ENCODE results near the gene C6orf52. TPM values are rescaled to one million over a fixed set of nuclear protein-coding genes. Genes with fewer than 3 reads are reported as not detected.

Gene C6orf52
- total and polyA plus RNA-seq, 2 experiments from 2014 or later: 0.75 TPM; not detected in 1

DNA sequence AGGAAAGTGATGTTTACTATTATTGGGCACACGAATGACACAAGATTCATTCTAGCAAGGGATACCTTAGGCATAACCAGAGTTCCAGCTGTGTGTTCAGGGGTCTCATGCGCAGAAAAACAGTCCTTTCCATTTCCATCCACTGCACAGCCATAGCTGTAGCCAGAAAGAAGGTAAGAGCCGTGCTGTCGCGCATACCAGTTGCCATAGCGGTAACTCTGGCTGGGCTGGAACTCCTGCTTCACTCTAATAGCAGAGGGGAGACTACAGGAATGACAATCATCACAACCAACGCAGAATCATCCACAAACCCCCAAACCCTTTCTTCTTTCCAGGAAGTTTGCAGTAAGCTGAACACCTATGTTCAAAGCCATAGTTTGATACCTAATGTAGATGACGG, 7.5 kb downstream of the C6orf52 start:
- Histone ChIP-seq H3K79me2 (ENCODE audit: insufficient read depth) (no peaks in the 10 kb centered on the region), H3K27ac (no peak overlapping the region), H3F3A (ENCODE audit: insufficient read depth) (no peaks in the 10 kb centered on the region), H3K9me3 (ENCODE audit: low read depth) (no peaks in the 10 kb centered on the region), H3K9me2 (ENCODE audit: insufficient read depth) (no peaks in the 10 kb centered on the region), H3K27me3 (replicated peaks; ENCODE audit: insufficient read depth) (no peaks in the 10 kb centered on the region), H3K4me3 (no peak overlapping the region), H2AFZ (no peak overlapping the region), H3K9ac (no peak overlapping the region), H3K36me3 (ENCODE audit: low read depth) (no peaks in the 10 kb centered on the region), H3K4me2 (ENCODE audit: unreplicated experiment) (no peak overlapping the region), H3K4me1 (ENCODE audit: insufficient read depth) (no peaks in the 10 kb centered on the region), H4K20me1 (ENCODE audit: insufficient read depth) (no peaks in the 10 kb centered on the region)
- 71 to 74% methylated on average over 8 of the region's 8 CpGs for WGBS, 2 experiments (ENCODE audit: low coverage in 1 of 2, low lambda C conversion rate in 2 of 2, missing lambda C conversion rate in 2 of 2)
- TF ChIP-seq EZH2phosphoT487 (IDR thresholded peaks at IDR 0.05; ENCODE audit: insufficient read depth, low read depth): no peak
- TF ChIP-seq EZH2 (IDR thresholded peaks at IDR 0.05; ENCODE audit: insufficient read depth, poor library complexity, severe bottlenecking): no peak
- in situ Hi-C loops (cut with MboI): no loop called here
- DNase-seq: no peak

DNA sequence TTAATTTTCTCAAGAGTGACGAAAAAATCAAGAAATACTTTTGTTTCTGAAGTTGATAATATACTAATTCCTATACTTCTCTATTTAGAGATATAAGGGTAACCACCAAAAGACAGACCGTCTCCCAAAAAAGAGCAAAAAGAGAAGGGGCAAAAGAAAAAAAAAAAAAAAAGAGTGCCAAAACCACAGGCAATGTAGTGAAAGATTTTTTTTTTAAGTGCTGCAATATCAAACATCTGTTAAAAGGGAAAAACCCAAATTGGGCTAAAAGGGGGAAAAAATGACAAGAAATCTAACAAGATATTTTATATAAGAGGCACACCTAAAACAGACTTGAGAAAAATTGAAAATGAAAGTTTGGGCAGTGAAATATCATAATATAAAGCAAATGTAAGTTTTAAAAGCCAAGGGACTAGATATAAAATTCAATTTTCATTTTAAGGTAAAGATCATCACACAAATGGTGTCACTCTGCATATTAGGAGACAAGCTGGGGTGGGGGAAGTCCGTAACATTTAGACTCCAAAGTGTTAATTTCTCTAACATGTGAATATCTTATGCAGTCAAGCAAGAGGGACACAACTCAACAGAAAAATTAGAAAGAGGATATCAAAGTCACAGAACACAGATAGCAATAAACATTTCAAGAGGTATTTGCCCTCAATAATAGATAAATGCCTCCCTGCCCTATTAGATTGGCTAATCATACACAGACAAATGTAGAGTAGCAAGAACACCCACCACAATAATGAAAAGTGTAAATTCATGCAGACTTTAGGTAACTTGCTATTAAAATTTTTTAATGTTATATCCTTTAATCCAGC, 9.1 kb downstream of the C6orf52 start:
- Histone ChIP-seq H3K9ac (no peak overlapping the region), H3K4me3 (no peak overlapping the region), H4K20me1 (ENCODE audit: insufficient read depth) (no peaks in the 10 kb centered on the region), H3K36me3 (ENCODE audit: low read depth) (no peaks in the 10 kb centered on the region), H3K79me2 (ENCODE audit: insufficient read depth) (no peaks in the 10 kb centered on the region), H3K4me2 (ENCODE audit: unreplicated experiment) (no peak overlapping the region), H2AFZ (no peak overlapping the region), H3K4me1 (ENCODE audit: insufficient read depth) (no peaks in the 10 kb centered on the region), H3K27me3 (replicated peaks; ENCODE audit: insufficient read depth) (no peaks in the 10 kb centered on the region), H3K9me2 (ENCODE audit: insufficient read depth) (no peaks in the 10 kb centered on the region), H3K27ac (no peak overlapping the region), H3K9me3 (ENCODE audit: low read depth) (no peaks in the 10 kb centered on the region), H3F3A (ENCODE audit: insufficient read depth) (no peaks in the 10 kb centered on the region)
- TF ChIP-seq EZH2phosphoT487 (IDR thresholded peaks at IDR 0.05; ENCODE audit: insufficient read depth, low read depth): no peak
- no peak for TF ChIP-seq EZH2 (IDR thresholded peaks at IDR 0.05; ENCODE audit: insufficient read depth, poor library complexity, severe bottlenecking)
- WGBS, 2 experiments (ENCODE audit: low coverage in 1 of 2, low lambda C conversion rate in 2 of 2, missing lambda C conversion rate in 2 of 2): 47 to 54% methylated on average over 3 of the region's 3 CpGs
- DNase-seq: no peak
- in situ Hi-C loops (cut with MboI): no loop called here

DNA sequence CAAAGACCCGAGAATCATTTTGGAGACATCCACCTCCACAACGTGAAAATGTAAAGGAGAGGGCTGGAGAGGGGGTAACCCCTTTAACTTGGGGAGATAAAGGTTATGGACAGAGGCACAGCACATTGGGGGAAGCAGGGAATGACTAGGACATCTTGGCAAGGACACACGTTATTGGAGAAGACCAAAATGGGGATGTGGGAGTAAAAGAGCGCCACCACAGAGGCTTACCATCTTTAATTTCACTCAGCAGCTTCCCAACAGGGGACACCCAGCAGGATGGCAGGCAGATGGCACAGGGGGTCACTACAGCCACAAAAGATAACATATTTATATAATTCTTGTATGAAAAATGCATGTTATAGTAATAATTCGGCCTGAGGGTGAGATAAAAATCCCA, 9.8 kb downstream of the C6orf52 start:
- in situ Hi-C loops (cut with MboI): no loop called here
- Histone ChIP-seq H3F3A (ENCODE audit: insufficient read depth) (no peaks in the 10 kb centered on the region), H3K27ac (no peak overlapping the region), H2AFZ (no peak overlapping the region), H3K36me3 (ENCODE audit: low read depth) (no peaks in the 10 kb centered on the region), H3K79me2 (ENCODE audit: insufficient read depth) (no peaks in the 10 kb centered on the region), H3K9me2 (ENCODE audit: insufficient read depth) (no peaks in the 10 kb centered on the region), H3K4me2 (ENCODE audit: unreplicated experiment) (no peak overlapping the region), H4K20me1 (ENCODE audit: insufficient read depth) (no peaks in the 10 kb centered on the region), H3K9me3 (ENCODE audit: low read depth) (no peaks in the 10 kb centered on the region), H3K4me1 (ENCODE audit: insufficient read depth) (no peaks in the 10 kb centered on the region), H3K4me3 (no peak overlapping the region), H3K9ac (no peak overlapping the region), H3K27me3 (replicated peaks; ENCODE audit: insufficient read depth) (no peaks in the 10 kb centered on the region)
- WGBS, 2 experiments (ENCODE audit: low coverage in 1 of 2, low lambda C conversion rate in 2 of 2, missing lambda C conversion rate in 2 of 2): 39 to 46% methylated on average over 5 of the region's 5 CpGs
- no peak for DNase-seq
- TF ChIP-seq EZH2phosphoT487 (IDR thresholded peaks at IDR 0.05; ENCODE audit: insufficient read depth, low read depth) (no peak), EZH2 (IDR thresholded peaks at IDR 0.05; ENCODE audit: insufficient read depth, poor library complexity, severe bottlenecking) (no peak)

DNA sequence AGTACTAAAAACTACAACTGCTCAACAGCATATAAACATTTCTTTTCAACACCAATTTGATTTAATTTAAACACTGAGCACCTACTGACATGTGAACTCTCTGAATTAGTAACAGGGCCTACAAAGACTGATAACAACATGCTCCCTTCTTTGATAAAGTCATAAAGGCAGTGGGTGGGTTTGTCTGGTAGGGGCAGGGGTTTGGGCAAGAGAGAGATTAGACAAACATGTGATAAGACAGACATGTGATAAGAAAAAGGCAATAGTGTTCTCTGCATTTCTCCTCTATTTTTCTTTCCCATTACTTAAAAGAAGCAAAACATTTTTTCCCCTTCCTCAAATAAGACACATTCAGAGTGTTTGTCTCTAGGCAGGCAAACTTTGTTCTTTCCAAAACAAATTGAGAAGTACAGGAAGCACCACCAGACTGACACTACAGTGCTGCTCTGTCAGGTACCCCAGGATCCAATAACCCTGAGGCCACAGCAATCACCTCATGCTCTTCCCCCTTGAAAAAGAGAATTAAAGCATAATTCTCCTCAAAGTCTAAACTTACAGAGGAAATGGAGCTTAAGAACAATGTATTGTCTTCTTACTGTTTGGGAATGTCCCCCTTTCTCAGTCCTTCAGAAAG, 11.9 kb downstream of the C6orf52 start:
- H3K36me3 ChIP-seq (ENCODE audit: low read depth): no peaks in the 10 kb centered on the region
- no peaks in the 10 kb centered on the region for H3K9me3 ChIP-seq (ENCODE audit: low read depth)
- H2AFZ ChIP-seq: no peak overlapping the region
- TF ChIP-seq EZH2phosphoT487 (IDR thresholded peaks at IDR 0.05; ENCODE audit: insufficient read depth, low read depth) (no peak), EZH2 (IDR thresholded peaks at IDR 0.05; ENCODE audit: insufficient read depth, poor library complexity, severe bottlenecking) (no peak)
- H3K9ac ChIP-seq: no peak overlapping the region
- in situ Hi-C loops (cut with MboI): no loop called here
- no peaks in the 10 kb centered on the region for H3K27me3 ChIP-seq (replicated peaks; ENCODE audit: insufficient read depth)
- H3K9me2 ChIP-seq (ENCODE audit: insufficient read depth): no peaks in the 10 kb centered on the region
- no peaks in the 10 kb centered on the region for H4K20me1 ChIP-seq (ENCODE audit: insufficient read depth)
- no peak overlapping the region for H3K27ac ChIP-seq
- H3F3A ChIP-seq (ENCODE audit: insufficient read depth): no peaks in the 10 kb centered on the region
- no peaks in the 10 kb centered on the region for H3K79me2 ChIP-seq (ENCODE audit: insufficient read depth)
- H3K4me1 ChIP-seq (ENCODE audit: insufficient read depth): no peaks in the 10 kb centered on the region
- no peak overlapping the region for H3K4me3 ChIP-seq
- H3K4me2 ChIP-seq (ENCODE audit: unreplicated experiment): no peak overlapping the region
- no peak for DNase-seq
